Stimulated activated CD4-positive, alpha-beta T cell treated with anti-CD3 and anti-CD28 coated beads, Interleukin-2, amount 100 ng/mL, for 48 hours (primary cell): ENCODE measurements around the gene KLHL21.

Experiments
- DNase-seq, 2 donors: peaks; one replicate each; pipeline ENCODE4 v3.0.0-alpha.2; 2020

The KLHL21 gene

GRCh38 chr1:6546326-6546725 is 56.3 kb downstream of the KLHL21 start:
- no peak for DNase-seq

GRCh38 chr1:6545276-6546112 is 57.2 kb downstream of the KLHL21 start:
- DNase-seq, result no peak

- no peak for DNase-seq
Observed at GRCh38 chr1:6544831-6545230, 57.8 kb downstream of the KLHL21 start.
